ENCODE measurements around the gene OR4D2.

Gene OR4D2

DNA sequence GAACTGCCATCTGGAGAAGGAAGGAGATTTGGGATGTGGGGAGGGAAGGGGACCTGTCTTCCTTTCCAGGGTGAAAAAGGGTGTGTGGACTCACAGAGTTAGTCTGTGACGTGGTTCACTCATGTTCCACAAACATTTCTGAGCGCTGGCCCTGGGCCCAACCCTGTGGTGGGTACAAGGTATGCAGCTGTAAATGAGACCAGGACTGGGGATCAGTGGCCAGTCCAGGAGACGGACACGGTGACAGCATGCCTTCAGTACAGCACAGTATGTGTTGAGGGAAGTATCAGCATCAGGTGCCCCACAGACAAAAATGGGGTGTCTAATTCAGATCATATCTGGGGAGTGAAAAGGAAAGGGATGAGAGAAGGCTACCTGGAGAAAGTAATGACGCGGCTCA, 20.3 kb downstream of the OR4D2 start:
- H3K36me3 Mint-ChIP-seq (ENCODE audit: low read depth), result no peaks in the 10 kb centered on the region
- no peaks in the 10 kb centered on the region for H3K4me1 Mint-ChIP-seq (ENCODE audit: low read depth)
- peaks cover 5% of the 10 kb centered on the region for H3K27me3 Mint-ChIP-seq (ENCODE audit: low read depth)
- no peak overlapping the region for H3K27ac Mint-ChIP-seq
- no peaks in the 10 kb centered on the region for H3K9me3 Mint-ChIP-seq
- H3K4me3 Mint-ChIP-seq, result no peak overlapping the region

DNA sequence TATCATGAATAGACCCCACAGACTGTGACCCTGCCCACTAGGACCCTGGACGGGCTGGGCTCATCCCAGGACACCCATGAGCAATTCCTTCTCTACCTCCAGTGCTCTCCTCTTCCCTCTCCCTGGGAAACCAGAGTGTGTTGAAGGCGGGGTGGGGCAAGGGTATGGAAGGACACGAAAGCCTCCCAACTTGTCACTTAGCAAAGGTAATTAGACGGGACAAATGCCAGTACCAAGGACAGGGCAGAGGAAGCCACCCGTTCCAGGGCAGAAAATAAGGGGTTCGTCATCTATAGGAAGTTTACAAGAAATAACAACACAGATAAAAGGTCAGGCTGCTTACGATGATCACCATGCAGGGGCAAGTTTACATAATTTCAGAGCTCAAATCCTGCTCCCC, 20.9 kb downstream of the OR4D2 start:
- Mint-ChIP-seq H3K9me3 (no peaks in the 10 kb centered on the region), H3K27ac (no peak overlapping the region), H3K4me3 (no peak overlapping the region)

DNA sequence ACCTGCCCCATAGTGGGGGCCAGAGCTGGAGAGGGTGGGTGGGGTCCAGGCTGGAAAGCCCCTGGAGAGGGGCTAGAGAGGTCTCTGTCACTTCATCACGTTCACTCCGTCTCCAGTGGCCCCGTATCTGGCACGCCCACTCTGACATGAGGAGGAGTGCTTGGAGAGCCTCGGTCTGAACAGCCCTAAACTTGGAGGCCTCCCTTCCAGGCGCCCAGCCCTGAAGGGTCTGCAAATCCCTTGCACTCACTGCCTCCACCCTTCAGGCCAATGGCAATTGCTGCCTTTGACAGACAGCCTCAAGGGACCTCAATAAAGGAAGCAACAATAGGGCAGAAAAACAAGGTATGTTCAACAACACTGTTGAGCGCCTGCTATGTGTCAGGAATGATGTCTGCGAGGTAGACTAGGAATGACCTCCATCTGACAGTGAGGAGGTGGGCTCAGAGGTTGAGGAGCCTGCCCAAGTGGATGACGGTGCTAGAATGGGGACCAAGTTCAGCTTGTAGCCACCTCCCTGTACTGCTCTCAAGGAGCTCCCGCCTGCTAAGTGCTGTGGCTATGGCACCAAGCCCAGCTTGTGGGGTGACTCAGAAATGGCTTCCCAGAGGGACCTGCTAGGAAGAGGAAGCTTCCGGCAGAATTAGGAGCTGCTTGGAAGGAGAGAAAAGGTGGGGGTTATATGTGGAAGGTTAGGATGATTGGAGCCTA, 22.8 kb downstream of the OR4D2 start:
- Mint-ChIP-seq H3K4me1 (ENCODE audit: low read depth) (no peaks in the 10 kb centered on the region), H3K27ac (no peak overlapping the region), H3K9me3 (no peaks in the 10 kb centered on the region), H3K36me3 (ENCODE audit: low read depth) (no peaks in the 10 kb centered on the region), H3K27me3 (ENCODE audit: low read depth) (peaks cover 4% of the 10 kb centered on the region), H3K4me3 (no peak overlapping the region)

More for the DNA sequence above, 20.9 kb downstream of the OR4D2 start:
- Mint-ChIP-seq H3K36me3 (ENCODE audit: low read depth) (no peaks in the 10 kb centered on the region), H3K27me3 (ENCODE audit: low read depth) (peaks cover 4% of the 10 kb centered on the region), H3K4me1 (ENCODE audit: low read depth) (no peaks in the 10 kb centered on the region)

DNA sequence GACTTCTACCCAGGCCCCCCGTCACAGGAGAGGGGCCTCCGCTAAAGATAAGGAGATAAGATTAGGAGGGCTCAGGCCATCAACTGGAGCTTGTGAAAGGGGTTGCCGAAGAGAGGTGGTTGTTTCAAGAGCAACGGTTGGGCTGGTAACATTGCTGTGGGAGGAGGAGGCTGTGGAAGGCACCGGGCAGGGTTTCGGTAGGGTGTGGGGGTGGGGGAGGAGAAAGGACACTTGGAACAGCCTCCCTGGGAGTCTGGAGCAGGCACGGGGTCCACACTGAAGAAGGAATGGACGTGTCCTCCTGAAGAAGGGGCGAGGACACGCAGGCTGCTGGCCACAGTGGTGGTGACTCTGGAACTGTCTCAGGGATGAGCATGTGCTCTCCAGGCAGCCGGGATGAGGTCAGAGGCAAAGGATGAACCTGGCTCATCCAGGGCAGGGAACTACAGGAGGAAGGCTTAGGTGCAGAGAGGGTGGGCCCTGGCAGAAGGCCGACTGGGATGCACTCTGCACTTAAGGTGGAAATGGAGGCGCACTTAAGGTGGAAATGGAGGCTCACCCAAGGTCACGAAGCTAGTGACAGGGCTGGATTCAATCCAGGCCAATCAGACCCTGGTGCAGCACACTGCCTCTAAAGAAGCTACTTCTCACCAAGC, 24.6 kb downstream of the OR4D2 start:
- Mint-ChIP-seq H3K36me3 (ENCODE audit: low read depth) (no peaks in the 10 kb centered on the region), H3K4me3 (no peak overlapping the region), H3K9me3 (no peaks in the 10 kb centered on the region)

DNA sequence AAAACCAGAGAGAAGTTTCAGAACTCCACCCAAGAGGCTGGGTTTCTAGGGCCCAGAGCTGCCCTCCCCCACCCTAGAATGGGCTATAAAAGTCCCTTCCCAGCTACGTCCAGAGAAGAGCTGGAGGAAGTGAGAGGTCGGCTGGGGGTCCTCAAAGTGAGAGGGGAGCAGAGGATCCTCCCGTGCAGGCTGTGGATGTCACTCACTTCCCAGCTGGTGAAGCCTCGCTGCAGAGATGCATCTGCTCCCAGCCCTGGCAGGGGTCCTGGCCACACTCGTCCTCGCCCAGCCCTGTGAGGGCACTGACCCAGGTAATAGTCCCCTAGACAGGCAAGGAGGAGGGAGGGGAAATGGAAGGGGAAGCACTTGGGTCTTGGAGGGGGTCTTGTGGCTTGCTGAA, 25.8 kb downstream of the OR4D2 start, which contains the start of gene EPX:
Gene EPX, plus strand, starts transcription at position 115 of the 400 bp plus-strand sequence. Its CDS starts 121 bp downstream, at position 236.
- Mint-ChIP-seq H3K4me3 (no peak within 1 kb of the TSS), H3K9me3 (no peaks in the 10 kb centered on the region), H3K27ac (no peak within 1 kb of the TSS), H3K27me3 (ENCODE audit: low read depth) (no peaks in the 10 kb centered on the region), H3K36me3 (ENCODE audit: low read depth) (no peaks in the 10 kb centered on the region), H3K4me1 (ENCODE audit: low read depth) (no peaks in the 10 kb centered on the region)

More for the DNA sequence above, 24.6 kb downstream of the OR4D2 start:
- no peak overlapping the region for H3K27ac Mint-ChIP-seq
- H3K27me3 Mint-ChIP-seq (ENCODE audit: low read depth), result peaks cover 4% of the 10 kb centered on the region
- H3K4me1 Mint-ChIP-seq (ENCODE audit: low read depth), result no peaks in the 10 kb centered on the region

DNA sequence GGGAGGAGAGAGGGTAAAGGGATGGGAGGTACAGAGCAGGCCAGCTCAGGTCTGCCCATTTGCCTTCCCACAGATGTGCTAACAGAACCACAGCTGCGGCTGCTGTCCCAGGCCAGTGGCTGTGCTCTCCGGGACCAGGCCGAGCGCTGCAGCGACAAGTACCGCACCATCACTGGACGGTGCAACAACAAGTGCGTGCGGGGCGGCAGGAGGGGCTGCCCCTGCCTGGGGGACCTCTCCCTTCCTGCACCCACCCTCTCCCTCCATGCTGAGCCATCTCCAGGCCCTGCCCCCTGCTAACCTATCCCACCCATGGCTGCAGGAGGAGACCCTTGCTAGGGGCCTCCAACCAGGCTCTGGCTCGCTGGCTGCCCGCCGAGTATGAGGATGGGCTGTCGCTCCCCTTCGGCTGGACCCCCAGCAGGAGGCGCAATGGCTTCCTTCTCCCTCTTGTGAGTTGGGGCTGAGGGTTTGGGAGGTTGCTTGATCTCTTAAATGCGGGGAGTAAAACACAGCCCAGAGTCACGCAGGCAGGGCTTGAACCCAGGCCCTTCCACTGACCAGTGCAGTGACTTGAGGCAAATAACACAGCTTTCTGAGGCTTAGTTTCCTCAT, 27.0 kb downstream of the OR4D2 start:
- no peaks in the 10 kb centered on the region for H3K36me3 Mint-ChIP-seq (ENCODE audit: low read depth)
- no peaks in the 10 kb centered on the region for H3K9me3 Mint-ChIP-seq
- no peaks in the 10 kb centered on the region for H3K27me3 Mint-ChIP-seq (ENCODE audit: low read depth)
- H3K4me1 Mint-ChIP-seq (ENCODE audit: low read depth), result no peaks in the 10 kb centered on the region
- no peak overlapping the region for H3K27ac Mint-ChIP-seq
- no peak overlapping the region for H3K4me3 Mint-ChIP-seq

DNA sequence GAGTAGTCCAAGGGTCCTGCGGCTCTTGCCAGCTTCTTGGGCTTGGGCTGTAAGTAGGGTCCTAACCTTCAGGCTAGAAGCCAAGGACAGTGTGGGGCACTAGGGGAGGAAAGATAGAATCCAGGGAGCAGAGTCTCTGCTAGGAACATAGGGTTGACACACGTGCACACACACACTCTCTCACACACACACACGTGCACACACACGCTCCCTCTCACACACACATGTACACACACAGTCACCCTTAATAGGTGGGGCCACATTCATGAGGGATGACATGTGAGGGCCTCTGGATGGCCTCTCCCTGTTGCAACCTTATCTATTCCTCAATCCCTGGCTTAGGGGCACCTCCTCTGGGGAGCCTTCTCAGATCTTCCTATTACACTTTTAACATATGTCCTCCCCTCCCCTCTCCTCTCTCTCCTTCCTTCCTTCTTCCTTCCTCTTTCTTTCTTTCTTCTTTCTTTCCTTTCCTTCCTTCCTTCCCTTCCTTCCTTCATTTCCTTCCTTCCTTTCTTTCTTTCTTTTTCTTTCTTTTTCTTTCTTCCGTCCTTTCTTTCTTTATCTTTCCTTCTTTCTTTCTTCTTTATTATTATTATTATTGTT, 28.8 kb downstream of the OR4D2 start:
- Mint-ChIP-seq H3K9me3 (no peaks in the 10 kb centered on the region), H3K27me3 (ENCODE audit: low read depth) (no peaks in the 10 kb centered on the region), H3K27ac (no peak overlapping the region), H3K4me3 (no peak overlapping the region), H3K36me3 (ENCODE audit: low read depth) (no peaks in the 10 kb centered on the region), H3K4me1 (ENCODE audit: low read depth) (peaks cover 2% of the 10 kb centered on the region)

DNA sequence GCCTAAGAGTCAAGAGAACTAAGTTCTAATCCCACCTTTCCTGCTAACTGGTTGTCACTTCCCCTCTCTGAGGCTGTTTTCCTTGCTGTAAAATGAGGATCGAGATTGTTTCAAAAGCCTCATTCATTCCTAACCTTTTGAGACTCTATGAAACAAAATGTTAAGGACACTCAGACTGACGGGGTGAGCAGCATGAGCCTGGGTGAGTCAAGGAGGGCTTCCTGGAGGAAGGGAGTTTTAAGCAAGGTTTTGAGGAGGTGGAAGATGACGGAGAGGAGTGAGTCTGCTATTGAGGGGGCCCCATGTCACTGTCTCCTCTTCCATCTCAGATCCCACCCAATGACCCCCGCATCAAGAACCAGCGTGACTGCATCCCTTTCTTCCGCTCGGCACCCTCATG, 29.8 kb downstream of the OR4D2 start:
- Mint-ChIP-seq H3K36me3 (ENCODE audit: low read depth) (no peaks in the 10 kb centered on the region), H3K4me3 (no peak overlapping the region), H3K4me1 (ENCODE audit: low read depth) (peaks cover 2% of the 10 kb centered on the region), H3K9me3 (no peaks in the 10 kb centered on the region), H3K27me3 (ENCODE audit: low read depth) (peaks cover 3% of the 10 kb centered on the region), H3K27ac (no peak overlapping the region)

DNA sequence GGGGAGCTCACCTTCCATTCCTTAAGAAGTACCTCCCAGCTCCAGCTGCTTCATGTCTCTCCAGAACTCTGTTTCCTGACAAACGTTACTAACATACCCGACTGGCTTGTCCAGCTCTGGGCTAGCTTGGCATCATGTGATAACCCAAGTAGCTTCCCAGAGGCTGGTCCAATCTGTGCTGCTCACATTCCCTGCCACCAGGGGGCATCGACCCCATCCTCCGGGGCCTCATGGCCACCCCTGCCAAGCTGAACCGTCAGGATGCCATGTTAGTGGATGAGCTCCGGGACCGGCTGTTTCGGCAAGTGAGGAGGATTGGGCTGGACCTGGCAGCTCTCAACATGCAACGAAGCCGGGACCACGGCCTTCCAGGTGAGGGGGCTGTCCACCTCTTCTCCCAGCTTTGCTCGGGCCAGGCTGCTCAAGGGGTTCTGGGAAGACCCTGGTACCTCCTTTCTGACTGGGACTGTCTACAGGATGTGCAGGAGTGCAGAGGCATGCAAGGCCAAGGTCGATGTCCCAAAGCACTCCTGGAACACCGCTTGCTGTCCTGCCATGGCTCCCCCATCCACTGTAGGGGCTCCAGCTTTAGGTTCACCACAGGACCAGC, 33.3 kb downstream of the OR4D2 start:
- Mint-ChIP-seq H3K27me3 (ENCODE audit: low read depth) (peaks cover 3% of the 10 kb centered on the region), H3K36me3 (ENCODE audit: low read depth) (no peaks in the 10 kb centered on the region), H3K9me3 (no peaks in the 10 kb centered on the region), H3K4me3 (no peak overlapping the region), H3K27ac (no peak overlapping the region), H3K4me1 (ENCODE audit: low read depth) (peaks cover 2% of the 10 kb centered on the region)

DNA sequence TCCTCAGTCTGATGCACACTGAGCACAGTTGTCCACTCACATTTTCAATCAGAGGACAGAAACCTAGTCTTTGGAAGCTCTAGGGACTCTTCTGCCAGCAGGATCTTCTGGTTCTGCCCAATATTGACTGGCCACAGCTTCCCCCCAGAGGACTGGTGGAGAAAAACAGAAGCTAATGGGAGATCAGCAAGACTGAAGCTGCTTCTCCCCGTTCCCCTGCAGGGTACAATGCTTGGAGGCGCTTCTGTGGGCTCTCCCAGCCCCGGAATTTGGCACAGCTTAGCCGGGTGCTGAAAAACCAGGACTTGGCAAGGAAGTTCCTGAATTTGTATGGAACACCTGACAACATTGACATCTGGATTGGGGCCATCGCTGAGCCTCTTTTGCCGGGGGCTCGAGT, 36.1 kb downstream of the OR4D2 start:
- peaks cover 3% of the 10 kb centered on the region for H3K27me3 Mint-ChIP-seq (ENCODE audit: low read depth)
- no peaks in the 10 kb centered on the region for H3K9me3 Mint-ChIP-seq
- H3K27ac Mint-ChIP-seq, result no peak overlapping the region
- no peaks in the 10 kb centered on the region for H3K36me3 Mint-ChIP-seq (ENCODE audit: low read depth)
- H3K4me1 Mint-ChIP-seq (ENCODE audit: low read depth), result peaks cover 2% of the 10 kb centered on the region
- no peak overlapping the region for H3K4me3 Mint-ChIP-seq

DNA sequence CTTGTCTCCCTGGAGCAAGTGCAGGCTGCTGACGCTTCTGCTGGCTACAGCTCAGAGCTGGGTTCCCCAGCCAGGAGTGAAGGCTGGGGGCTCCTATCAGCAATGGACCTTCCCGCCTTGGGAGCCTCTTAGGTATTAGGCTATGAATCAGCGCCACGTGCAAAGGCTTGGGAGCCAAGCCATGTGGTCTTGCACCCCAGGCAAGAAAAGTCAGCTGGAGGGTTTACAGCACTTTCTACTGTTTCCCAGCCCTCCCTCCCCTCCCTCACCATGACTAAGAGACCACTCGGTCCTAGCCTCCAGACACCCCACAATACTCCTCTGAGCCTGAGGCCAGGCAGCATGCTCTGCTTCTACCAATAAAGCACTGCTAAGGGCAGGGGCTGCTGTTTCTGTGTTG, 38.0 kb downstream of the OR4D2 start:
- Mint-ChIP-seq H3K27me3 (ENCODE audit: low read depth) (peaks cover 3% of the 10 kb centered on the region), H3K27ac (no peak overlapping the region), H3K9me3 (no peaks in the 10 kb centered on the region), H3K4me3 (no peak overlapping the region), H3K4me1 (ENCODE audit: low read depth) (peaks cover 2% of the 10 kb centered on the region), H3K36me3 (ENCODE audit: low read depth) (peaks cover 2% of the 10 kb centered on the region)

DNA sequence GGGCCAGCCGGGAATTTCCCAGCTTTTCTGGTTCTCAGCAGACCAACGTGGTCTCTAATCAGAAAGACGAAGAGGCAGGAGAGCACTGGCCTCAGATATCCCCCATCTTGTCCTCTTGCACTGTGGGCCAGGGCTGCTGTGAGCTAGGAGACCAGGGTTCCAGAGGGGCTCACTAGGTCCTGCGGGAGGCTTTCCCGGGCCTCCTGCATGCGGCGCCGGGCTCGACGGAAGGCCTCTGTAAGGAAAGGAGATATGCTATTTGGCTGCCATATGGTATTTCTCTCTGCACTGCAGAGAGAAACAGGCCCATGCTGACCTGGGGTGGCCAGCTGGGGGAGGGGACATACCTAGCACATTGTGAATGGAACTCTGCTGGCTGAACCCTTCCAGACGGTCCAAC, 39.2 kb downstream of the OR4D2 start:
- H3K27me3 Mint-ChIP-seq (ENCODE audit: low read depth), result peaks cover 3% of the 10 kb centered on the region
- peaks cover 8% of the 10 kb centered on the region for H3K36me3 Mint-ChIP-seq (ENCODE audit: low read depth)
- no peak overlapping the region for H3K27ac Mint-ChIP-seq
- H3K9me3 Mint-ChIP-seq, result no peaks in the 10 kb centered on the region
- no peak overlapping the region for H3K4me3 Mint-ChIP-seq
- H3K4me1 Mint-ChIP-seq (ENCODE audit: low read depth), result no peaks in the 10 kb centered on the region

DNA sequence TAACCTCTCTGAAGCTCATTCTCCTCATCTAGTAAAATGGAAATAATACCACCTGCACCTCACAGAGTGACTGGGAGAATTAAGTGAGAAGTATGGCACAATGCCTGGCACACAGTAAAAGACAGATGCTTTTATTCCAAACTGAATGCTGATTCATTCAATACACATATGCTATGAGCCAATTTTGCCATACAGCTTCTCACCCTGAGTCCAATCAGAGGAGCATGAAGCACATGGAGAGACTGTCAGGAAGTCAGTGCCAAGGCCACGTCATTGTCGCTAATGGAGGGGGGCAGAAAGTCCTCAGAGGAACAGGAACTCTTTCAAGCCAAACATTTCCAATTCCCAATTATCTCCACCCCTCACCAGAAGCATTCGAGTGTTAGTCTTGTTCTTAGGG, 40.7 kb downstream of the OR4D2 start:
- peaks cover 8% of the 10 kb centered on the region for H3K36me3 Mint-ChIP-seq (ENCODE audit: low read depth)
- H3K27me3 Mint-ChIP-seq (ENCODE audit: low read depth), result no peaks in the 10 kb centered on the region
- H3K27ac Mint-ChIP-seq, result no peak overlapping the region
- no peaks in the 10 kb centered on the region for H3K9me3 Mint-ChIP-seq
- H3K4me3 Mint-ChIP-seq, result no peak overlapping the region
- H3K4me1 Mint-ChIP-seq (ENCODE audit: low read depth), result peaks cover 3% of the 10 kb centered on the region

DNA sequence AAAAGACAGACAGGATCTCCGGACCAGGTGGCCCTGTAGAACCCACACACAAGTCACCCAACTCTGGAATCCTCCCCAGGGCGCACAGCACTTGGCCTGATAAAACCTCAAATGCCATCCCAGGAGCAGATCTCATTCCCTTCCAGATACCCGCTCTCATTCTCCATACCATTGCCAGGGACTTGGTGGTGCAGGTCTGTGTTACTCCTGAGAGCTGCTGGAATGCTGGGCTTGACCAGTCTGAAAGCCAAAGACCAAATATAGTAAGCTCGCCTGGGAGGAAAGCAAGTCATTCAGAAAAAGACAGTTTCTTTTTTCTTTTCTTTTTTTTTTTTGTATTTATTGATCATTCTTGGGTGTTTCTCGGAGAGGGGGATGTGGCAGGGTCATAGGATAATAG, 41.6 kb downstream of the OR4D2 start:
- Mint-ChIP-seq H3K4me1 (ENCODE audit: low read depth) (peaks cover 3% of the 10 kb centered on the region), H3K4me3 (no peak overlapping the region), H3K9me3 (no peaks in the 10 kb centered on the region), H3K27ac (no peak overlapping the region), H3K36me3 (ENCODE audit: low read depth) (peaks cover 8% of the 10 kb centered on the region), H3K27me3 (ENCODE audit: low read depth) (no peaks in the 10 kb centered on the region)
